Measurements from ENCODE around the gene PATJ. TPM values are rescaled to one million over a fixed set of nuclear protein-coding genes. Genes with fewer than 3 reads are reported as not detected.
"Not testable (repeated sequence)": the region's sequence is repeated elsewhere in the genome, so short reads cannot be mapped to it uniquely, and the experiment has no call there.

The PATJ gene, protein sequence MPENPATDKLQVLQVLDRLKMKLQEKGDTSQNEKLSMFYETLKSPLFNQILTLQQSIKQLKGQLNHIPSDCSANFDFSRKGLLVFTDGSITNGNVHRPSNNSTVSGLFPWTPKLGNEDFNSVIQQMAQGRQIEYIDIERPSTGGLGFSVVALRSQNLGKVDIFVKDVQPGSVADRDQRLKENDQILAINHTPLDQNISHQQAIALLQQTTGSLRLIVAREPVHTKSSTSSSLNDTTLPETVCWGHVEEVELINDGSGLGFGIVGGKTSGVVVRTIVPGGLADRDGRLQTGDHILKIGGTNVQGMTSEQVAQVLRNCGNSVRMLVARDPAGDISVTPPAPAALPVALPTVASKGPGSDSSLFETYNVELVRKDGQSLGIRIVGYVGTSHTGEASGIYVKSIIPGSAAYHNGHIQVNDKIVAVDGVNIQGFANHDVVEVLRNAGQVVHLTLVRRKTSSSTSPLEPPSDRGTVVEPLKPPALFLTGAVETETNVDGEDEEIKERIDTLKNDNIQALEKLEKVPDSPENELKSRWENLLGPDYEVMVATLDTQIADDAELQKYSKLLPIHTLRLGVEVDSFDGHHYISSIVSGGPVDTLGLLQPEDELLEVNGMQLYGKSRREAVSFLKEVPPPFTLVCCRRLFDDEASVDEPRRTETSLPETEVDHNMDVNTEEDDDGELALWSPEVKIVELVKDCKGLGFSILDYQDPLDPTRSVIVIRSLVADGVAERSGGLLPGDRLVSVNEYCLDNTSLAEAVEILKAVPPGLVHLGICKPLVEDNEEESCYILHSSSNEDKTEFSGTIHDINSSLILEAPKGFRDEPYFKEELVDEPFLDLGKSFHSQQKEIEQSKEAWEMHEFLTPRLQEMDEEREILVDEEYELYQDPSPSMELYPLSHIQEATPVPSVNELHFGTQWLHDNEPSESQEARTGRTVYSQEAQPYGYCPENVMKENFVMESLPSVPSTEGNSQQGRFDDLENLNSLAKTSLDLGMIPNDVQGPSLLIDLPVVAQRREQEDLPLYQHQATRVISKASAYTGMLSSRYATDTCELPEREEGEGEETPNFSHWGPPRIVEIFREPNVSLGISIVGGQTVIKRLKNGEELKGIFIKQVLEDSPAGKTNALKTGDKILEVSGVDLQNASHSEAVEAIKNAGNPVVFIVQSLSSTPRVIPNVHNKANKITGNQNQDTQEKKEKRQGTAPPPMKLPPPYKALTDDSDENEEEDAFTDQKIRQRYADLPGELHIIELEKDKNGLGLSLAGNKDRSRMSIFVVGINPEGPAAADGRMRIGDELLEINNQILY (N-terminal part only)
- 61.0 and 124 TPM in 2 replicates for total RNA-seq

DNA sequence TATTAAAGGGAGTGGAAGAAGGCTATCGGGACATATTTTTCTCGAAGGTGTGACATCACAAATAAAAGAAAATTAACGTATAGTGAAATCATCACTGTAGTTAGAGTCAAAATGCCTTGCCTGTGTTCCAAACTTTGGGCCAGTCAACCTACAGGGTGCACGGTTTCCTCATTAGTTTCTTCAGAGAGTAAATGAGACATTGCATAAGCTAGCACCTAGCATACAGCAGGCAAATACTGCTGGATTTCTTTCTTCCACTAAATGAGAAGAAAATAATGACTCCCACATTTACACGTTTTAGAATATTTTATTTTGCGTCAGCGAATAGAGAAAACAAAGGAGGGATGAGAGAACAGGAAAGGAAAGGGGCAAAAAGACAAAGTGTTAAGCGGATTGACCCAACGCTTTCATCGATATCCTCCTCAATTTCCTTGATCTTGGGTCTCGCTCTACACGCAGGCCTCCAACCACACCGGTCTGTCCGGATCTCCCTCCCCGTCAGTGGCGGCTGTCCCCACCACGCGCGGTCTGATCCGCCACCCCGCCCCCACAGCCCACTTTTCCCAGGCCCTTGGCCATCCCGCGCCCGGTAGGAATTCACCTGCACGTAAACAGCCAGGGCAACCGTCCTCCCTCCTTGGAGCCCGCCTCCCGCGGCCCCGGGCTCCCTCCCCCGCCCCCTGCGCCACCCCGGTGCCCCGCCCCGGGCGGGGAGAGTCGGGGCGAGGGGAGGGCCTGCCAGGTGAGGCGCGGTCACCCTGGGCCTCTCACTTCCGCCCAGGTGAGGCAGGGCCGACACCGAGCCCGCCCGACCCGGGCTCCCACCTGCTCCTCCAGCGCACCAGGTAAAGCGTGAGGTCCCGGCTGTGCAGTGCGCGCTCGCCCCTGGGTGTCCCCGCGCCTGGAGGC lies at the start of gene PATJ:
Gene PATJ (plus strand): TSS at position 770 of the 909 bp plus-strand sequence. CDS start 20,413 bp downstream, outside the sequence.
- peak; percentile 53 for DNase-seq (ENCODE audit: low read depth)

DNA sequence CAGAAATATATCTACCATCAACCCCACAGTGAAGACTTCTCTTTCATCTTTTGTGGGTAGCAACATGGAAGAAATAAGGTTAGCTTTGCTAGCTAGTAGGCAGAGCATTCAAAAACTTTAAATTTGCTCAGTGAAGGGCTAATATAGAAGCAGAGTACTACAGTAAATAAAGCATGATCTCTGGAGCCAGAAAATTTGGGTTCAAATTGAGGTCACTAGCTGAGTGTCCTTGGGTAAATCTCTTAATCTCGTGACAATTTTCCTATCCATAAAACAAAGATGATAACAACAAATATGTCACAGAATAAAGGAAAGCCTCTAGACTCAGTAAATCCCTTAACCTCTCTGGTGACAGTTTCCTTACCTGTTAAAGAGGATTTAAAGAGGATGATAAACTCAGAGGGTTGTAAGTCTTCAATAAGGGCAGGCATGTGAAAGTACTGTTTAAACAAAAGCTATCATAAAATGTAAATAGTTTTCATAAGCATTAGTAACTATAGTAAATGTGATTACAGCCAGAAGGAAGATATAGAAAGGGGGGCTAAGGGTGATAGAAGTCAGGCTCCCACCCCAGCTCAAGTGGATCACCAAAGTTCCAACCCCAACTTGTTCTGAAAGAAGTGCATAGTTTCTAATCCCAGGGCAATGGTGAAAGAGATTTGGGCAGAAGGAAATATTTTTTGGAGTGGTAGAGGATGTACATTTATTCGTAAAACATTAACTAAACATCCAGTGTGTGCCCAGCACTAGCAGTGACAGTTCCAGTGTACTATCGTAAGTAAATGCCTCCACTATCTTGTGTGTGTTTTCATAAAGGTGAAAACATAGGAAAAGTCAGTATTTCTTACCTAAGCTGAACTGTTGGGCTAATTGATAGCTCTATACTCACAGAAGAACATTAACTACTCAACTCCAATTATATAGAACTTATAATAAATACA lies 42.1 kb upstream of the PATJ start:
- DNase-seq (ENCODE audit: low read depth), result no peak

DNA sequence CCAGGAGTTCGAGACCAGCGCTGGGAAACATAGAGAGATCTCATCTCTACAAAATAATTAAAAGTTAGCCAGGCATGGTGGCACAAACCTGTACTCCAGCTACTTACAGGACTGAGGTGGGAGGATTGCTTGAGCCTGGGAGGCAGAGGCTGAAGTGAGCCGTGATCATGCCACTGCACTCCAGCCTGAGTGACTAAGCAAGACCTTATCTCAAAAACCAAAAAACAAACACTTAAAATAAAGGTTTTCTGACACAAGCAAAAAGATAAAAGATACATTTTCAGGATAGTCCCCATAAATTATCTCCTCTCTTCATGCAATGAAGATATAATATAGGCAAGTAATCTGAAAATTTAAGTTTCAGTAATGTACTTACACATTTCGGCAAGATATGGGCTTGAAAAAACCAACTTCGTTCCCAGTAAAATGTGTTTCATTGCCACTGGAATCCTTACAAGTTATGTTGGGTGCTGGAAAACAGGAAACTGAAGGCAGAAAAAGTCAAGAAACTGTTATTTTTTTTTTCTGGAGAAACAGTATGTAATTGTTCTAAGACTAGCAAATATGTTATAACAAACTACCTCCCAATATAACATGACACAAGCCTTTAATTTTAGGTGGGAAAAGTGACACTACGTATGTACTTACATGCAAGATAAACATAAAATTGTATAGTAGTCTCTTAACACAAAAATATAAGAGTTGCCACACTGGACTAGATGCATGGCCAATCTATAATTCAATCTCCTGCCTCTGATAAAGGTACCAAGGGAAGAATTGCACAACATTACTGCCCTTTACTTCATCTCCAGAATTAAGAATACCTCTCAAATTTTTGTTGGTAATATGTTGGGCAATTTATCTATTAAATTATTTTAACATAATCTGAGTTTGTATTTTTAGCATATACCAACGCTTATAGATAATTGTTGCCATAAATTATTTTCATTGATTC lies 33.0 kb upstream of the PATJ start:
- DNase-seq (ENCODE audit: low read depth), result no peak

DNA sequence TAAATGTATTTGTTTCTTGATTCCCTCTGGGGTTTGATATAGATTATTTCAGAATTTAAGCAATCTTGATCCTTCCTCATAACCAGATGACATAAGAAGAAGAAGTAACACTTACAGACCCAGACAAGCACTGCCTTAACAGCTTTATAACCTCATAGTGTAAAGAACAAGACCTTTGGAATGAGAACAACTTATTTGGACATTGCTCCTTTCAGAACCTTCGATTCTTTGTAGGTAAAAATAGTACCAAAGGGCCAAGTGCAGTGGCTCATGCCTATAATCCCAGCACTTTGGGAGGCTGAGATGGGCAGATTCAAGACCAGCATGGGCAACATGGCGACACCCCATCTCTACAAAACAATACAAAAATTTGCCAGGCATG lies 32.4 kb upstream of the PATJ start:
- no peak for DNase-seq (ENCODE audit: low read depth)

- DNase-seq (ENCODE audit: low read depth), result peak; percentile 42
Observed at GRCh38 chr1:61711257-61711656, 31.0 kb upstream of the PATJ start.

DNA sequence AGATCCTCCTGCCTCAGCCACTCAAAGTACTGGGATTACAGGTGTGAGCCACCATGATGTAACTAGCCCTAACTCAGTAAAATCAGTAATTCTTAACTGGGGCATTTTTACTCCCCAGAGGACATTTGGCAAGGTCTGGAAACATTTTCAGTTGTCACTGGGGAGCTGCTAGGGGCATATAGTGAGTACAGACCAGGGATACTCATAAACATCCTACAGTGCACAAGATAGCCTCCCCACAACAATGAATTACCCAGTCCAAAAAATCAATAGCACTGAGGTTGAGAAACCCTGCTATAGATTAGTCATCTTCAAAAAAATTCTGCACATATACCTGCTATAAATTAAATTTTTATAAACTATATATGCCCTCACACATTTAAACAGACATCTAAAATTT lies 30.3 kb upstream of the PATJ start:
- no peak for DNase-seq (ENCODE audit: low read depth)

GRCh38 chr1:61718996-61719663 lies 23.1 kb upstream of the PATJ start:
- not testable (repeated sequence) for DNase-seq (ENCODE audit: low read depth)

DNA sequence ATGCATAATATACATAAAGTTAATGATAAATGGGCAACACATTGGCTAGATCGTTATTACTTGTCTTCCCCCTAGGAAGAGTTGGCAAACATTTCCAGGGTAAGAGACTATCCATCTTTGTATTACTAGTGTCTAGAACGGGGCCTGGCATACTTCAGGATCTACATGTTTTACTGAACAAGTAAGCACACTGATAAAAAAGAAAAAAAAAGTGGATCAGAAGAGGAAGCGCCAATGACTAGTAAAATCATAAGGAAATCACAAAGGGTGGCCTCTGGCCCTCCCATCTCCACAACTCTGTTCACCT lies 17.8 kb upstream of the PATJ start:
- DNase-seq (ENCODE audit: low read depth), result no peak

- DNase-seq (ENCODE audit: low read depth), result peak; percentile 77
Observed at GRCh38 chr1:61724813-61725694, 17.2 kb upstream of the PATJ start, which contains the start of gene TM2D1. TM2D1 (minus strand) TSS chr1:61725141; CDS start chr1:61725120, 21 bp downstream.

- no peak for DNase-seq (ENCODE audit: low read depth)
Observed at GRCh38 chr1:61727544-61727943, 14.7 kb upstream of the PATJ start.

DNA sequence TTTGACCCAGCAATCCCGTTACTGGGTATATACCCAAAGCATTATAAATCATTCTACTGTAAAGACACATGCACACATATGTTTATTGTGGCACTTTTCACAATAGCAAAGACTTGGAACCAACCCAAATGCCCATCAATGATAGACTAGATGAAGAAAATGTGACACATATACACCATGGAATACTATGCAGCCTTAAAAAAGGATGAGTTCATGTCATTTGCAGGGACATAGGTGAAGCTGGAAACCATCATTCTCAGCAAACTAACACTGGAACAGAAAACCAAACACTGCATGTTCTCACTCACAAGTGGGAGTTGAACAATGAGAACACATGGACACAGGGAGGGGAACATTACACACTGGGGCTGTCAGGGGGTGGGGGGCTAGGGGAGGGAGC lies 11.6 kb upstream of the PATJ start:
- not testable (repeated sequence) for DNase-seq (ENCODE audit: low read depth)

DNA sequence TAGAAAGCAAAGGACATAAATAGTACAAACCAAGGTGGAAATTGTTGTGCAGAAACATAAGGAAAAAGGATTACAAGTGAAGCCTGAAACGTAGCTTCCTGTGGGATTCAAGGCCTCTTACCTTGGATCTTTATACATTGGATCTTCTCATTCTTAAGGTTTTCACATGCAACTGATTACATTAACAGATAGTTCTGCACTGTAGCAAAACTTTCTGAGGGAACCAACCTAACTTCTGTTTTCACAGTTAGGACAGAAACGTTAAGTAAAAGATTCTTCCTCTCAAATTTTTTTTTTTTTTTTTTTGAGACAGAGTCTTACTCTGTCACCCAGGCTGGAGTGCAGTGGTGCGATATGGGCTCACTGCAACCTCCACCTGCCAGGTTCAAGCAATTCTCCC lies 9.6 kb upstream of the PATJ start:
- no peak for DNase-seq (ENCODE audit: low read depth)

DNA sequence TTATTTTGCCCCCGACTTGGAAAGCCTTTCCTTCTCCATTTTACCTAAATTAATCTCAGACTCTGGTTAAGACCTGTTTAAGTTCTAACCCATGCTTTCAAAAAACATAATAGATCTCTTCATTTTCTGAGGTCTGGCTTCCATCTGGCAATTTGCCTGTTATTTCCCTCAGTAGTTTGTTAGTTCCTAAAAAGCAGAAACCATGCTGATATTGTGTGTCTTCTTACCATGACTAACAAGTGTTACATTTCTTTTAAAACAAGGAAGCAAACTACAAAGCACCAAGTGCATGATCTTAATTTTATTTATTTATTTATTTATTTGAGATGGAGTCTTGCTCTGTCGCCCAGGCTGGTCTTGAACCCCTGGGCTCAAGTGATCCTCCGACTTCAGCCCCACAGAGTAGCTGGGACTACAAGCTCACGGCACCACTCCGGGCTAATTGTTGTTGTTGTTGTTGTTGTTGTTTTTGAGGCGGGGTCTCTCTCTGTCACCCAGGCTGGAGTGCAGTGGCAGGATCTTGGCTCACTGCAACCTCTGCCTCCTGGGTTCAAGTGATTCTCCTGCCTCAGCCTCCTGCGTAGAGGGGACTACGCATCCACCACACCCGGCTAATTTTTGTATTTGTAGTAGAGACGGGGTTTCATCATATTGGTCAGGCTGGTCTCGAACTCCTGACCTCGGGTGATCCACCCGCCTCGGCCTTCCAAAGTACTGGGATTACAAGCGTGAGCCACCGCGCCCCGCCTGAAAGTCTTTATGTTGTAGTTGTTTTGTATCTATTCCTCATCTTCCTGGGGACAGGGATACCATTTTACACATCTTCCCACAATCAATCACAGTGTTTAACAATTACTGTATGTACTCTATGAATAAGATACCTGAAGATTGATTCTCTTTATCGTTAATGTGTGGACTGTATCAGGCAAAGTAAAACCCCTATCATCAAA lies 1.3 kb upstream of the PATJ start:
- DNase-seq (ENCODE audit: low read depth), result no peak

GRCh38 chr1:61742620-61743430 lies 545 bp downstream of the PATJ start:
- peak; percentile 67 for DNase-seq (ENCODE audit: low read depth)

GRCh38 chr1:61743431-61743705 lies 1.1 kb downstream of the PATJ start:
- DNase-seq (ENCODE audit: low read depth), result no peak

All from renal cortical epithelial cell (primary cell).